ENCODE data around the gene WWP2.

Gene WWP2

DNA sequence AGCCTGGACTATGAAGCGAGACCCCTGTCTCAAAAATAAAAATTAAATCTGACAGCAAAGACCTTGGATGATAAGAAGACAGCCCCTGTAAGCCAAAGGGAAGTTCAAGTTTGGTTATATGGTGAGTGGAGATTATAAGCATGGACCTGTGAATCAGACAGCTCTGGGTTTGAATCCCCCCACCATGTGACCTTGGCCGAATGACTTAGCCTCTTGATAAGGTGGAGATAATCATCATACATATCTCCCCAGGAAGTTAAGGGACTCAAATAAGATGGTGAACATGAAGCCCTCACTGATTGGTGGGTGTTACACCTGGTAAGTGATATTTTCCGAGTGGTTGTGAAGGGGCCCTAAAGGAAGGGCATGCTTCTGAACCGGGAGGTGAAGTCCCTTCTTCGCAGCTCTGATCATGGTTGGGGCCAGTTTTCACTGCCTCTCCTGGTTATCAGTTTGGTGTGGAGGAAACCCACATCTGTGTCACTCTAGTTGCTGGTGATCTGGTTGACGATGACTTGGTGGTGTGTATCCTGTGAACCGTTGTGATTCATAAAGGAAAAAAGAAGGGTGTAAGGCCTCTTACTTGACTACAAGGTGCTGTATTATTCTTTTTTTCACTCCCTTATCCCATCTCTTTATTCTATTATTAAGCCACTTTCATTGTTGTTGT lies 127.3 kb downstream of the WWP2 start:
- DNase-seq (ENCODE audit: low read depth in 2 of 2), result no peak

DNA sequence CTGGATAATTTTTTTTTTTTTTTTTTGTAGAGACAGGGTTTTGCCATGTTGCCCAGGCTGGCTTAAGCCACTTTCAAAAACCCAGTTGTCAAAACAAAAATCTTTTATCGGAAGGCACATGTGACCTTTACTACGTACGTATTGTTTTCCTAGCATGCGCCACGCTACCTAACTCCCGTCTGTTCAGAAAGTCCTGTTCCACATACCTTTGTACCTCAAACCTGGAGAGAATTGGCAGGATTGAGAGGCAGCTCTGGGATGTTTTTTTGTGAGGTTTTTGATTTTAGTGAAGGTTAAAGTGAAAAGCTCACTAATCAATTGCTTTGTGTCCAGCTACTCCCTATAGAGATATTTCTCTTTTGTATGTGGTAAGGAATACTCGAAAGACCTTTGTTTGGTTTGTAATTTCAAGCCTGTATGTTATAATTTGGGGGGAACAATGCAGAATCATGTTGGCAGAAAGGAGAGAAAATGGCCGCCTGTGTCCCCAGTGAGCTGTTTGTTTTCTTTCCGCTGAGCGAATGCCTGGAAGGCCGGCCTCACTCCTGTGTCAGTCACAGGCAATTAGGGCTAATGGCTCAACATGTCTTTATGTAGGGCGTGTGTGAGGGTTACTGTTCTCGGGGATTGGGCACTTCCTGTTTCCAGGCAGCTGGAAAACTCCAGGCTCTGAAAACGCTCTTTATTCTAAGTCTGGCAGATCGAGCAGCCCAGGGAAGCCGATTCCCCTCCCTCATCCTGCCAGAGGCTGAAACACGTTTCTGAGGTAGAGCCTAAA lies 128.2 kb downstream of the WWP2 start:
- DNase-seq (ENCODE audit: low read depth in 2 of 2), result no peak

DNA sequence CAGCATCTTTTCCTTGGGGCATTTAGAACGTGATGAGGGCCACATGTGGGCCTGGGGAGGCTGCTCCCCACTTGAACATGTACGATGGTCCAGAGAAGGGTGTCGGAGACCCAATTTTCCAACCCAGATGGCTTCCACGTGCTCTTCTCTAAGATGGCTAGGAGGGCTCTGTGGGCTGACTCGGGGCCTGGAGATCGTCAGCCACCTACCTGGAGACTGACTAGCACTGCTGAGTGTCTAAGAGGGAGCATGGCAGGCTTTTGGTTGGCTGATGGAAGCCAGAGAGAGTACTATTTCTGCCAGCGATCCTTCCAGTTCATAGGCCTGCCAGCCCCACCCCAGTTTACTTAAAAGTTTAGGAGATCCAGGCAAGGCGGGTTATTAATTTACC lies 128.8 kb downstream of the WWP2 start:
- no peak for DNase-seq (ENCODE audit: low read depth in 2 of 2)

DNA sequence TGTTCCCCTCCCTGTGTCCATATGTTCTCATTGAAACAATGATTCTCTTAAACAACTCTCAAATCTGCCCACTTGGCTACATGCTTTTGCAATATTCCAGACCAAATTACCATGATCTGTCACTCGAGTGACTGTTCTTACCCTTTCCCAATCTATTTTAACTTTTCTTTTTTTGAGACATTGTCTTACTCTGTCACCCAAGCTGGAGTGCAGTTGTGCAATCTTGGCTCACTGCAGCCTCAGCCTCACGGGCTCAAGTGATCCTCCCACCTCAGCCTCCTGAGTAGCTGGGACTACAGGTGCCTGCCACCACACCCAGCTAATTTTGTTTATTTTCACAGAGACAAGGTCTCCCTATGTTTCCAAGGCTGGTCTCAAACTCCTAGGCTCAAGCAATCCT lies 130.2 kb downstream of the WWP2 start:
- no peak for DNase-seq (ENCODE audit: low read depth in 2 of 2)

DNA sequence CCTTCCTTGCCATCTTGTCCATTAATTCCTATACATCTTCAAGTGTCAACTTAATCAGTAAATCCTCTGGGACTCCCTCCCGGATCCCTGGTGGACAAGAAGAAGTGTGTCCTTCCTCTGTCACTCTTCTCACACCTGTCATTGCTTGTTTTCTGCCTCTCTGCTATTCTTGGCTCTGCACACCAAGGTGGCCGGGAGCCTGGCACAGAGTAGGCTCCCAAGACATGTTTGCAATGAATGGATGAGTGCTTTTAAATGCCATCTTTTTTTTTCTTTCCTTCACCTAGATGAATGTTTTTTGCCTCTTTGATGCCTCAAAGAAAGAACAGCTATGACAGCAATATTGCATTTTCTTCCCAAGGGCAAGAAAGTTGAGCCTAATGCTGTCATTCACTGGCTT lies 131.0 kb downstream of the WWP2 start:
- DNase-seq (ENCODE audit: low read depth in 2 of 2), result no peak

DNA sequence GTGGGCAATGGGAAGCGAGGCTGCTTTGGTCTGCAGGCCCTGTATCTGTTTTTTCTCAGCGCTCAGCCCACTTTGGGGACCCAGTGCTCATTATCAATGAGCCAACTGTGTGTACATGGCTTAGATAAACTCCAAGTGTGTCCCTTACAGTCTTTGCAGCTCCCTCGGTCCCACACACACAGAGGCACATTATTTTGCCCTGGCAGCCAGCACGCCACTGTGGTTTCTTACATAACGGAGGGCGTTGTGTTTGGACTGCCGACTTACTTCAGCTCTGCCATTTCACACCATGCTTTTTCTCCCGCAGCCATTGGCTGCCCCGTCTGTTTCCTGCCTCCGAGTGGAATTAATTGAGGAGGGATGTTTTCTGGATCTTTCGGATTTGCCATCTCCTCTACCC lies 132.5 kb downstream of the WWP2 start:
- no peak for DNase-seq (ENCODE audit: low read depth in 2 of 2)

DNA sequence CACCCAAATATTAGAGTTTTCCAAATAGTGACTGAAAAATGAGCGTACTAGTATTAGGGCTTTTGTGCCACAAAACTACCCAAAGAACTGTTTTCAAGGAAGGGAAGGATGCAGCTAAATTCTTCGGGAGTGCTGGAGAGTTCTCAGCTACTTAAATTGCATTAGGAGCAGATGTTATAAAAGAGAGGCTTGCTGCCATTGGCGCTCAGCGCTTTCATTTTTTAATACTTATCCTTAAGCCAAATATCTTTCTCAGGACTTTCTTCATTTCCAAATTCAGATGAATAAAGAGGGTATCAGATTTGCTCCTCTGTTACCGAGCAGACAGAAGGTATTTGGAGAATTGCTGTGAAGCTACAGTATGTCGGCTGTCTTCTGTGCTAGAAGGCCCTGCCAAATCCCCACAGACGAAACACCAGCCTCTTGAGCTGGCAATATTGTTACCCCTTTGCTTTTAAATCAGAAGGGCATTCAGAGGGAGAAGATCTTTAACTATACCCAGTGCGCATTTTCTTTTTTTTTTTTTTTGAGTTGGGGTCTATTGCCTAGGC lies 141.8 kb downstream of the WWP2 start:
- DNase-seq (ENCODE audit: low read depth in 2 of 2), result no peak

DNA sequence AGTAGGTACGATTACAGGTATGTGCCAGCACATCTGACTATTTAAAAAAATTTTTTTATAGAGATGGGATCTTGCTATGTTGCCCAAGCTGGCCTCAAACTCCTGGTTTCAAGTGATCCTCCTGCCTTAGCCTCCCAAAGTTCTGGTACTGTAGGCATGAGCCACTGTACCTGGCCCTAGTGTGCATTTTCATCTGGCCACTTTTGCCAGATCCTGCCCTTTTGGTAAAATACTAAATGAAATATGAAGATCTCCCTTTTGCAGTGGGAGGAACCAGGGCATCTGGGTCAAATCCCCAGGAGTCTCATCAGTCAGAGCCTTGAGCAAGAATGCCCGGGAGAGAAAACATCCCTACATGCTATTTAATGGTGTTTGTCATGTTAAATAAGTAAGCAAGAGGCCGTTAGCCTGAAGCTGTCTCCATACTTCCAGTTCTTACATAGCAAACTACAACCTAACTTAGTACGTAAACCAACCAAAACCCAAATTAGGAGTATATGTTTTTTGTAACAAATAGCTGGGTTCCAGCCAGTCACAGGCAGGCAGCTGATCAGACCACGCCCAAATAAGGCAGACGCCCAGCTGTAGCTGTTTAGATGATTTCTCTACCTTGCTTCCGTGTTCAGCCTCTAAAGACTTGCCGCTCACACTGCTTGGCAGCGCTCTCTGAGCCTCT lies 142.5 kb downstream of the WWP2 start:
- DNase-seq (ENCODE audit: low read depth in 2 of 2), result no peak

DNA sequence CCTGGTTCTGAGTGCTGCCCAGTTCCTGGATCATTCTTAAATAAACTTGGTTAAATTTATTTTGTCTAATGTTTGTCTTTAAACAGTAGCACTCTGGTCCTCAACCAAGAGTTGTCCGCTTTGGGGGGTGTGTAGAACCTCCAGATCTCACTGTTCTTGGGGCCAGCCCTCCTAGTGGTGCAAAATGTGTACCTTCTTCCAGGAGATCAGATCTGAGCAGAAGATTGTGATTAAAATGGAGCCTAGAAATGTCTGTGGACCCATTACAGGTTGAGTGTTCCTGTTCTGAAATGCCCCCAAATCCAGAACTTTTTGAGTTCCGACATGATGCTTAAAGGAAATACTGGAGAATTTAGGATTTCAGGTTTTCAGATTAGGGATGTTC lies 143.0 kb downstream of the WWP2 start:
- DNase-seq (ENCODE audit: low read depth in 2 of 2), result no peak

DNA sequence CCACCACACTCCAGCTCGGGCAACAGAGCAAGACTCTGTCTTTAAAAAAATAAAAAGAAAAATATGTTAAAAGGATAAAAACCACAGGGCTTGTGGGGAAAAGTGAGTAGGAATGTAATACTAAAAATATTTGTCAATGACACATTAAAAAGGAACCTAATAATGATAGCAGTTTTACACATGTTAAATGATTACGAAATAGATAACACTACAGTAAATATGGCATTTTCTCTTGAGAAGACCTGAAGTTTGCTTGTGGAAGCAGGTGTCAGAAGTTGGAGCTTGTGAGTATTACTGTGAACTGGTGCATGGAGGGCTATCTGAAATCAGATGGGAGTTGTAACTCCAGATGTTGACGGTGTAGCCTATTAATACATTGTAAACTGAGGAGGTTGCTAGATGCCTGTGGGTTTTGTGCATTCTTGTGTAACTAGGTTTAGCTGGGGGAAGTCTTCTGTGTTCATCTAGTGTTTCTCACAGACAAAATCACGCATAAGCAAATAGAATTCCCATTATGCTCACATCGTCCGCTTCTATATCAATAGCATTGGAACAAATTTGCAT lies 144.8 kb downstream of the WWP2 start:
- no peak for DNase-seq (ENCODE audit: low read depth in 2 of 2)

DNA sequence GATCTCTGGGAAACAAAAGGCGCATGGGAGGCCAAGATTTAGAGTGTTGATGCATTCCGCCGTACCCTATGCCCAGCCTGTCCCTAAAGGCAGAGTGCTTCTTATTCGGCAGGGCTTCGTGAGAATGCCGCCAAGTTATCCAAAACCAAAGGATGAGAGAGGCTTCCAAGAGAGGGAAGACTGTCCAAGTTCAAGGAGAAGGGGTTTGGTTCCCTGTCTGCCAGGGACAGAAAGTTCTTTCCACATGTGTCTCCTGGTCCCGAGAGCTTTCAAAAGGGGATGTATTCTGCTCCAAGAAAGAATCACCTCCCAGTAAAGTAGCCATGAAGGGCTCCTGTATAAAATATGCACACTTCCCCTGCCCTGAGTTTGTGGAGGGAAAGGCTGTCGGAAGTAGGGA lies 146.9 kb downstream of the WWP2 start:
- DNase-seq (ENCODE audit: low read depth in 2 of 2), result no peak

DNA sequence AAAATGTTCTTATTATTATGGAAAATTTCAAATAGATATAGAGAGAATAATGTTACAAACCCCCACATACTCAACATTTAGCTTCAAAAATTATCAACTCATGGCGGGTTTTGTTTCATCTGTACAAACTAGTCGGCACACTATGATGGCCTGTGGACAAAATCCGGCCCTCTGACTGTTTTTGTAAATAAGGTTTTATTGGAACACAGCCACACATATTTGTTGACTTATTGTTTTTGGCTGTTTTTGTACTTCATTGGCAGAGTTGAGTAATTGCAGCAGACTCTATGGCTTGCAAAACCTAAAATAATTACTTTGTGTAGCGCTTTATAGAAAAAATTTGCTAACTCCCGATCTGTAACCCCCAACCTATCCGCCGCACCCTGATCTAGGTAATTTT lies 147.6 kb downstream of the WWP2 start:
- DNase-seq (ENCODE audit: low read depth in 2 of 2), result no peak

DNA sequence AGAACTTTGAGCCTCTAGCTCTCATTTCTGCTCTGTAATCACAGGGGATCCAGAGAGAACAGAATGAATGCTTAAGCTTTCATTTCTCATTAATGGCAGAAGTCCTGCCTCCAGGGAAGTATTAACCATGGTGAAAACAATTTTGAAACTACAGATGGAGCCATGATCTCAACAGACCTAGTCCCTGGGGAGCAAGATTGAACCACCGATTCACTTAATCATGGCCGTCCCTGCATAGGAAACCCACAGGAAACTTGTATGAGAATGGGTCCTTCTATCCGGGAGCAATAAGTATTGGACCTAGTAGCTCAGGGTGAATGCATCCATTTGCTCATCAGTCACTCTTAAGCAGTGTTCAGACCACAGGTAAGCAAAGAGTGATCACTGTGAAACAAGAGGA lies 148.8 kb downstream of the WWP2 start:
- DNase-seq (ENCODE audit: low read depth in 2 of 2), result no peak

DNA sequence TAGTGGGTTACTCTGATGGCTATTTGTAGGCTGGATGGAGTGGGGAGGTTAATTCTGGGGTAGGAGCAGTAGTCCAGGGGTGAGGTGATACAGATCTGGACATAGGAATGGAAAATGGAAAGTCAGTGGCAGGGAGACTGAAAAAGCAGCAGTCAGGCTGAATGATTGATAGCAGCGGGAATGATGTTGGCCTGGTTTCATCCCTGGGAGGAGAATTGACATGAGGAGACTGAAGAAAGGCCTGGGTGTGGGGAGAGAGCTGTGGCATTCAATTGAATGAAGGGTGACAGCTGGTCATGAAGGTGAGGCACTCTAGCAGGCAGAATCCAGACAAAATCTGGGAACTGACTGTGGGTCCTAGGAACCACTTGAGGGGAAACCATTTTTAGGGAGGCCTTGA lies 154.3 kb downstream of the WWP2 start:
- no peak for DNase-seq (ENCODE audit: low read depth in 2 of 2)

DNA sequence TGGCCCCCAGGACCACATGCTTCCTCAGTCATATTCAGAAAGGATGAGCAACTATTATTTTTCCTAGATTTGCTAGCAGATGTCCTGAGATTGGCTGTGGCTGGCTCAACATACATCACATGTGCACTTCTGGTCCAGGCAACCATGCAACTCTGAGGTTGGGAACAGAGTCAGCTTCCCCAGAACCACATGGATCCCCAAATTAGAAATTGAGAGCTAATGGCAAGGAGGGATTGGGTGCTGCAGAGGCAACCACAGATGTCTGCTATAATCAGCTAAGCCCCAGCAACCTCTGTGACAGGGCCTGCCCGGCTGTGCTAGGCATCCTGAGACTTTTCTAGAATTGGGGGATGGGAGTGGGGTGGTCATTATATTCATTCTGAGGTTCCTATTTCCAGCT lies 155.2 kb downstream of the WWP2 start:
- no peak for DNase-seq (ENCODE audit: low read depth in 2 of 2)

DNA sequence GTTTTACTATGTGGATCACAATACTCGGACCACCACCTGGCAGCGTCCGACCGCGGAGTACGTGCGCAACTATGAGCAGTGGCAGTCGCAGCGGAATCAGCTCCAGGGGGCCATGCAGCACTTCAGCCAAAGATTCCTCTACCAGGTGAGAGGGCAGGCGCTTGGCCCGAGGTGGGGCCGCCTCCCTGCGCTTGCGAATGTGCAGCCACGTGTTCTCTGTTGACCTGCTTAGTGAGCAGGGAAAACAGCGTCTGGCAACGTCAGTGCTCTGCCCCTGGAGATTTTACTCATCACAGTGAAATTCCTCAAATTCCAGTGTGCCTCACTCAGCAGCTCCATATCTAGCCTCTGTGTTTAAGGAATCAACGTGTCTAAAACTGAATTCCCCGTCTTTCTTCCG lies 155.6 kb downstream of the WWP2 start:
- no peak for DNase-seq (ENCODE audit: low read depth in 2 of 2)

DNA sequence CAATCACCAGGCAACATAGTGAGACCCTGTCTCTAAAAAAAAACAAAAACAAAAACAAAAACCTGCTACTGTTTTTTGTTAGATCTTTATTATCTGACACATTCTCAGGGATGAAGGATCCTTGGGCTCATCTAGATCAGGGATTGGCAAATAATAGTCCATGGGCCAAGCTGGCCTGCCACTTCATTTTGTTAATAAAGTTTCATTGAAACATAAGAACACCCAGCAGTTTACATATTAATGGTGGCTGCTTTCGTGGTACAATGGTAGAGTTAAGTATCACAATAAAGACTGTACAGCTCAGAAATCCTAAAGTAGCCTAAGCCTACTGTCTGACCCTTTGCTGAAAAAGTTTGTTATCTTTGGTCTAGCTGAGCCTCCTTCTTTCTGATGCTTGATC lies 156.1 kb downstream of the WWP2 start:
- no peak for DNase-seq (ENCODE audit: low read depth in 2 of 2)

DNA sequence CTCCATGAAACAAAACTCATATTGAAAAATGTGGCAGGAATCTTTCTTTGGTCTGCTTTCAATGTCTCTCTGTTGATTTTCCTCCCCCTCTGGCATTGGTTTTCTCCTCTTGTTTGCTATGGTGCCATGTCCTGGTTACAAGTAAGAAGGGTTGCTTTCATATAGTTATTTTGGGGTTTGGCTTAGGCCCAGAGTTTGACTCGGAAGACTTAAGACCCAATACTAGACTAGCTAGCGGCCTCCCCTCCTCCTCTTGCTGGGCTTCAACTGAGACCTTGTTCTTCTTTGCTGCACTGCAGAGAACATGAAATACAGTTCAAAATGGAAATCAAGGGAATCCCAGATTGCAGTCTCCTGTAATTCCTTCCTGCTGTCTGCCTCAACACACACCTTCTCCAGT lies 159.0 kb downstream of the WWP2 start:
- no peak for DNase-seq (ENCODE audit: low read depth in 2 of 2)

DNA sequence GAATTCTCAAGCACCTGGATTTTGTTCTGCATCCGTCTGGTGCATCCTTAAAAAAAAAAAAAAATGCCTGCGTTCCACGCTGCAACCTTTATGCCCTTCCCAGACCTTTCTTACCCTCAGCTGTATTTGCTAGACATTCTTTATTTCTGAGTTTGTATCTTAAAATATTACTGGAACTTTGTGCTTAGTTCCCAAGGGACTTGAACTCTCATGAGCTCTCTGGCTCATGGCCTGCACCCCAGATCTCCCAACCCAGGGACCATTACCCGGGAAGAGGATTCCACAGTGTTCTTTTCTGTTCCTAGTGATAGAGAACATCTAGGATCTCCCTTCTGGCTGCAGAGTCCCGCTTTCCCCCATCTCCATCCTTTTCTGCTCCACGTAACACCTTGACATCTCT lies 160.1 kb downstream of the WWP2 start:
- no peak for DNase-seq (ENCODE audit: low read depth in 2 of 2)

DNA sequence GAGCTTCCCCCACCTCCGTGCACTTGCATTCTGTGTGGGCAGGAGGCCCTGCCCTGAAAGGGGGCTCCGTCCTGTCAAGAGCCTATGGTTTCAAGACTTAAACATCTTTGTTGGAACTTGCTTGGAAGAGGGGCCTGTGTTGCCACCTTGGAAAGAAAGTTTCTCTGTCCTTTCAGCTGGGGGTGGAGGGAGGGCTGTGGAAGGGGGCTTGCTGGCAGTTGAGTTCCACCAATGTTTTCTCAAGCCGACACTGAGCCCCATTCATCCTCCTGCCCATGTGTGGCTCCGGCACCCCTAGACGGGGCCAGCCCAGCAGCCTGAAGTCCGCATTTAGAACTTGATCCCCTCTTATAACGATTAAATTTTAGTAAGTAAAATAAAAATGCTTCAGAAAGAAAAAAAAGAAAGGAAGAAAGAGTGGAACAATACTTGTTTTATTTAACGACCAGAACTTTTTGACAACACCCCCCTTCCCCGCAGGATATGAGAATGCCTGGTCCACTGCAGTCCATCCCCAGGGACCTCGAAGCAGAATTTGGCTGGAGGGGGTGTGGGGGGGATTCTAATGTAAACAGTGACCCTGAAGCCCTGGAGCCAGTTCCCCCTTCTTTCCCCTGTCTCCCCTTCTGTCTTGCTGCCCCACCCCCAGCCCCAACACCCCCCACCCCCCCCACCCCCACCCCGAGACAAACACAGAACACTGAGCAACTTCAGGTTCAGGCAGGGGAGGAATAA lies 162.1 kb downstream of the WWP2 start:
- no peak for DNase-seq (ENCODE audit: low read depth in 2 of 2)

DNA sequence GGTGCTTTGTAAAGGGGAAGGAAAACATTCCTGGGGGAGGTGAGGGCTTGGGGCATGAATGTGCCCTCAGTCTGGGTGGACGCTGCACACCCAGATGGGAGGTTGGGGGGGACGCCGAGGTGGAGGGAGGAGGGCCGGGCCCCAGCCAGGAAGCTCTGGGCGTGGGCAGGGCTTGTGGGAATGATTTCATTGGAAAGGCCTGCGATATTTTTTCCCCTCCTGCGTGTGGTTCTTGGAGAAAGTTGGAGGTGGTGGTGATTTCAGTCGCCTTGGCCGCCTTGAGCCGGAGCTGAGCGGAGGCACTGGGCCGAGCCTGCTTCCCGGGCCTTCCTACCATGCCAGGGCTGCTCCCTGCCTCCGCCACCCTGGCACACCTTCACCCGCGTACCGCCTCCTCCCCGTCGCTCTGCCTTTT lies 162.7 kb downstream of the WWP2 start:
- DNase-seq (ENCODE audit: low read depth in 2 of 2), result no peak

DNA sequence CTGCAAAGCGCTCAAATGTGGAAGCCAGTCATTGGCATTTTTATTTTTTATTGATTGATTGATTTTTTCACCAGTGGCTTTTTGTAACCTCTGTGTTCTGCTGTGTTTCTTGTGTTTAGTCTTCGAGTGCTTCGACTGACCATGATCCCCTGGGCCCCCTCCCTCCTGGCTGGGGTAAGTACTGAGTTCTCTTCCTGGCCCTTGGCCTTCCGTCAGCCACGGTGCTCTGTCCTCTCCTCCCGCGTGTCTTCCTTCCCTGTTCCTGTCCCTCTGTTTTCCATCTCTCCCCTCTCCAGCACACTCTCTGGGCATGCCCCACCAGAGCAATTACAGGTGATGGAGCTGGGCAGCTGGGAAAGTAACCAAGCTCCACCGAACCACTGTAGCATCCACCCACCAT lies 163.2 kb downstream of the WWP2 start:
- DNase-seq (ENCODE audit: low read depth in 2 of 2), result no peak
